ENCODE data around the gene ADI1. TPM values are rescaled to one million over a fixed set of nuclear protein-coding genes. Genes with fewer than 3 reads are reported as not detected.
"Not testable (repeated sequence)": the region's sequence is repeated elsewhere in the genome, so short reads cannot be mapped to it uniquely, and the experiment has no call there.

ADI1 gene
- total and polyA plus RNA-seq, 2 of the 4 experiments (the other 2 are of a cell fraction), result 43.2 to 46.0 TPM

- no peaks in the 10 kb centered on the region for H4K20me1 ChIP-seq (ENCODE audit: insufficient read depth, low read length)
- peak overlapping the region; percentile 54; the same call in 1 of the 2 replicates for H2AK5ac ChIP-seq (ENCODE audit: low read depth, low read length)
- peak overlapping the region; percentile 21; the same call in 1 of the 2 replicates for H4K5ac ChIP-seq (ENCODE audit: low read depth, low read length)
- H3K4me3 ChIP-seq (ENCODE audit: insufficient read depth, low read depth, low read length), result no peak overlapping the region
- peaks cover 6% of the 10 kb centered on the region; the same call in 1 of the 2 replicates for H3K4me1 ChIP-seq (ENCODE audit: control insufficient read depth, insufficient read depth, low read length)
- peak; percentile 58 for TF ChIP-seq FOS (IDR thresholded peaks at IDR 0.05; ENCODE audit: low read depth, low read length)
- 0 out of 2 replicates have a peak, but pooled peaks have one; percentile 9 for TF ChIP-seq USF2 (IDR thresholded peaks at IDR 0.05; ENCODE audit: low read depth, low read length)
- TF ChIP-seq CEBPB (IDR thresholded peaks at IDR 0.05; ENCODE audit: low read depth, low read length), result peak; percentile 99
- peak; percentile 23 for TF ChIP-seq POLR2A (IDR thresholded peaks at IDR 0.05; ENCODE audit: low read depth, low read length)
- TF ChIP-seq BHLHE40 (IDR thresholded peaks at IDR 0.05; ENCODE audit: low read depth, low read length), result peak; percentile 23; the same call in 1 of the 2 replicates
- TF ChIP-seq RCOR1 (IDR thresholded peaks at IDR 0.05; ENCODE audit: insufficient replicate concordance, low read length), result no peak
- DNase-seq (peak; percentile 96), ATAC-seq (ENCODE audit: low read depth) (peak; percentile 55)
- H3K23ac ChIP-seq (ENCODE audit: low read depth, low read length), result peak overlapping the region; percentile 60
- peak overlapping the region; percentile 73 for H2AFZ ChIP-seq (replicated peaks; ENCODE audit: low read length, poor library complexity)
- H3K9ac ChIP-seq (ENCODE audit: low read depth, low read length), result no peak overlapping the region
- in situ Hi-C loops (cut with MboI; ENCODE audit: low sequenced_read_pairs), result no loop called here
- peak overlapping the region; percentile 5; the same call in 1 of the 2 replicates for H2BK120ac ChIP-seq (ENCODE audit: low read depth, low read length)
- no peak overlapping the region for H2BK15ac ChIP-seq (ENCODE audit: low read depth, low read length)
- H3K4ac ChIP-seq (ENCODE audit: low read depth, low read length), result peak overlapping the region; percentile 72; the same call in 1 of the 2 replicates
- peak overlapping the region; percentile 67 for H3K27ac ChIP-seq (ENCODE audit: insufficient read depth, low read length)
- no peaks in the 10 kb centered on the region for H3K79me1 ChIP-seq (ENCODE audit: low read depth in 1 of 2, low read length in 2 of 2)
- no peak overlapping the region; the same call in 1 of the 2 replicates for H2BK20ac ChIP-seq (ENCODE audit: low read depth, low read length)
- H3K14ac ChIP-seq (replicated peaks; ENCODE audit: low read depth, low read length), result no peak overlapping the region
- intact Hi-C loops (cut with micrococcal nuclease), result loop anchor here (2.0 kb wide), 1 partner anchor 66 kb away; the partner anchor contains the start of gene RNASEH1
- H4K8ac ChIP-seq (ENCODE audit: low read depth in 2 of 2, low read length in 2 of 2), result peak overlapping the region in 1 of 2 experiments; percentile 10; a peak in 2 of 4 replicates
- H2AK9ac ChIP-seq (replicated peaks; ENCODE audit: low read depth, low read length, poor library complexity), result no peak overlapping the region
- no TSS peak for BruUV-seq (replicated peaks)
- H3K9me1 ChIP-seq (ENCODE audit: insufficient read depth, low read length), result peaks cover 11% of the 10 kb centered on the region; the same call in 1 of the 2 replicates
- H3K18ac ChIP-seq (ENCODE audit: low read depth, low read length), result 0 out of 2 replicates have a peak overlapping the region, but pooled peaks have one; percentile 2
- H3K27me3 ChIP-seq (ENCODE audit: control insufficient read depth, insufficient read depth, low read length), result no peaks in the 10 kb centered on the region
- peak overlapping the region; percentile 34 for H4K91ac ChIP-seq (ENCODE audit: insufficient read depth, low read depth, low read length)
- peaks cover 13% of the 10 kb centered on the region; the same call in 1 of the 2 replicates for H3K36me3 ChIP-seq (ENCODE audit: control insufficient read depth, insufficient read depth, low read length)
- CTCF ChIA-PET, result interaction anchor here (1.2 kb wide), 1 partner anchor 159 kb away, joined by 3 read pairs; no protein-coding TSS in a partner anchor
- peak overlapping the region; percentile 12 for H2BK5ac ChIP-seq (ENCODE audit: low read depth, low read length, poor library complexity, severe bottlenecking)
- dilution Hi-C loops (cut with HindIII; ENCODE audit: low sequenced_read_pairs, unreplicated experiment), result no loop called here
- H3K56ac ChIP-seq (ENCODE audit: extremely low read depth, insufficient read depth, low read length), result no peak overlapping the region
- 51% methylated on average over 4 of the region's 29 CpGs; no CpG with 5 or more reads in 1 of the 2 experiments for WGBS, 2 experiments (ENCODE audit: extremely low coverage in 2 of 2, insufficient read length in 1 of 2)
- POLR2A ChIA-PET (ENCODE audit: unreplicated experiment), result no interaction called here
- no peaks in the 10 kb centered on the region for H3K9me3 ChIP-seq (ENCODE audit: control insufficient read depth, insufficient read depth, low read length)
- peak overlapping the region; percentile 19 for H3K4me2 ChIP-seq (ENCODE audit: low read depth, low read length)
Observed at GRCh38 chr2:3492951-3493614, 26.2 kb downstream of the ADI1 start.

GRCh38 chr2:3492475-3492787 is 26.9 kb downstream of the ADI1 start:
- H3K4me1 ChIP-seq (ENCODE audit: control insufficient read depth, insufficient read depth, low read length); H3K27me3 ChIP-seq (ENCODE audit: control insufficient read depth, insufficient read depth, low read length); H4K91ac ChIP-seq (ENCODE audit: insufficient read depth, low read depth, low read length); H2BK15ac ChIP-seq (ENCODE audit: low read depth, low read length); H4K8ac ChIP-seq (ENCODE audit: low read depth in 2 of 2, low read length in 2 of 2); H3K79me1 ChIP-seq (ENCODE audit: low read depth in 1 of 2, low read length in 2 of 2); H2BK120ac ChIP-seq (ENCODE audit: low read depth, low read length); H3K9ac ChIP-seq (ENCODE audit: low read depth, low read length); CTCF ChIA-PET; H2AK5ac ChIP-seq (ENCODE audit: low read depth, low read length); H3K4ac ChIP-seq (ENCODE audit: low read depth, low read length); ATAC-seq (ENCODE audit: low read depth); H3K27ac ChIP-seq (ENCODE audit: insufficient read depth, low read length); POLR2A ChIA-PET (ENCODE audit: unreplicated experiment); H4K5ac ChIP-seq (ENCODE audit: low read depth, low read length); H3K23ac ChIP-seq (ENCODE audit: low read depth, low read length); H3K9me3 ChIP-seq (ENCODE audit: control insufficient read depth, insufficient read depth, low read length); H3K56ac ChIP-seq (ENCODE audit: extremely low read depth, insufficient read depth, low read length); dilution Hi-C loops (cut with HindIII; ENCODE audit: low sequenced_read_pairs, unreplicated experiment); H3K18ac ChIP-seq (ENCODE audit: low read depth, low read length); in situ Hi-C loops (cut with MboI; ENCODE audit: low sequenced_read_pairs); BruUV-seq (replicated peaks); H4K20me1 ChIP-seq (ENCODE audit: insufficient read depth, low read length); H2BK5ac ChIP-seq (ENCODE audit: low read depth, low read length, poor library complexity, severe bottlenecking); H3K14ac ChIP-seq (replicated peaks; ENCODE audit: low read depth, low read length); H2AFZ ChIP-seq (replicated peaks; ENCODE audit: low read length, poor library complexity); H2AK9ac ChIP-seq (replicated peaks; ENCODE audit: low read depth, low read length, poor library complexity); H2BK20ac ChIP-seq (ENCODE audit: low read depth, low read length); H3K4me3 ChIP-seq (ENCODE audit: insufficient read depth, low read depth, low read length); DNase-seq; H3K4me2 ChIP-seq (ENCODE audit: low read depth, low read length): not testable (repeated sequence)
- intact Hi-C loops (cut with micrococcal nuclease), result loop anchor here (2.0 kb wide), 1 partner anchor 66 kb away; the partner anchor contains the start of gene RNASEH1
- Histone ChIP-seq H3K9me1 (ENCODE audit: insufficient read depth, low read length) (peaks cover 11% of the 10 kb centered on the region; the same call in 1 of the 2 replicates), H3K36me3 (ENCODE audit: control insufficient read depth, insufficient read depth, low read length) (peaks cover 11% of the 10 kb centered on the region; the same call in 1 of the 2 replicates)
- WGBS, 2 experiments (ENCODE audit: extremely low coverage in 2 of 2, insufficient read length in 1 of 2), result 94% methylated on average over 3 of the region's 12 CpGs; no CpG with 5 or more reads in 1 of the 2 experiments

Measured in IMR-90 (cell line).